Measurements from ENCODE around the gene GJB5.
A peak's percentile ranks its signal among the peaks of the same experiment; 100 is the strongest.

Gene GJB5

DNA sequence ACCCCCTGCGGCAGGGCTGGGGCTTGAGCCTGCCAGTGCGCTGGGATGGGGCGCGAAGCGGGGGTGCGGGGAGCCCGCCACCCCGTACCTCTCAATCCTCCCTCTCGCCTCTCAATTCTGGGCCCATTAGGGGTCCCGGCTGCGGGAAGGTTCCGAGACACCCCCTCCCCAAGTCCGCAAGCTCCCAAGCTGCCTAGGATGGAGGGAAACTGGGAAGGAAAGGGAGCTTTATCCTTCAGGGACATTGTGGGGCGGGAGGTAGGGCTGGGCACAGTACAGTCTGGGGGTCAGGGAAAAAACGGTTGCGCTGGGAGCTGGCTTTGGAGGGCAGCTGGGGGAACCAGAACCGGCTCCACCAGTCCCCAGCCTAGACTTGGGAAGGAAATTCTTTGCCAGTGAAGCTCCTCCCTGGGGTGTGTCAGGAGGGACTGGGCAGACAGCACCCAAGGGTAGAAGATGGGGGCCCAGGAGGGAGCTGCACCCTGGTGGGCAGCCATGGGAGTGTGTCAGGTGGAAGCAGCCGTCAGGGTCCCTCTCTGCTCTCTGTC, 27.1 kb downstream of the GJB5 start:
- no peak overlapping the region for H3K4me3 ChIP-seq (ENCODE audit: low read depth, low read length)
- TF ChIP-seq, protein P1, sequence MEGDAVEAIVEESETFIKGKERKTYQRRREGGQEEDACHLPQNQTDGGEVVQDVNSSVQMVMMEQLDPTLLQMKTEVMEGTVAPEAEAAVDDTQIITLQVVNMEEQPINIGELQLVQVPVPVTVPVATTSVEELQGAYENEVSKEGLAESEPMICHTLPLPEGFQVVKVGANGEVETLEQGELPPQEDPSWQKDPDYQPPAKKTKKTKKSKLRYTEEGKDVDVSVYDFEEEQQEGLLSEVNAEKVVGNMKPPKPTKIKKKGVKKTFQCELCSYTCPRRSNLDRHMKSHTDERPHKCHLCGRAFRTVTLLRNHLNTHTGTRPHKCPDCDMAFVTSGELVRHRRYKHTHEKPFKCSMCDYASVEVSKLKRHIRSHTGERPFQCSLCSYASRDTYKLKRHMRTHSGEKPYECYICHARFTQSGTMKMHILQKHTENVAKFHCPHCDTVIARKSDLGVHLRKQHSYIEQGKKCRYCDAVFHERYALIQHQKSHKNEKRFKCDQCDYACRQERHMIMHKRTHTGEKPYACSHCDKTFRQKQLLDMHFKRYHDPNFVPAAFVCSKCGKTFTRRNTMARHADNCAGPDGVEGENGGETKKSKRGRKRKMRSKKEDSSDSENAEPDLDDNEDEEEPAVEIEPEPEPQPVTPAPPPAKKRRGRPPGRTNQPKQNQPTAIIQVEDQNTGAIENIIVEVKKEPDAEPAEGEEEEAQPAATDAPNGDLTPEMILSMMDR (IDR thresholded peaks at IDR 0.05; ENCODE audit: low read depth, low read length) = no peak

DNA sequence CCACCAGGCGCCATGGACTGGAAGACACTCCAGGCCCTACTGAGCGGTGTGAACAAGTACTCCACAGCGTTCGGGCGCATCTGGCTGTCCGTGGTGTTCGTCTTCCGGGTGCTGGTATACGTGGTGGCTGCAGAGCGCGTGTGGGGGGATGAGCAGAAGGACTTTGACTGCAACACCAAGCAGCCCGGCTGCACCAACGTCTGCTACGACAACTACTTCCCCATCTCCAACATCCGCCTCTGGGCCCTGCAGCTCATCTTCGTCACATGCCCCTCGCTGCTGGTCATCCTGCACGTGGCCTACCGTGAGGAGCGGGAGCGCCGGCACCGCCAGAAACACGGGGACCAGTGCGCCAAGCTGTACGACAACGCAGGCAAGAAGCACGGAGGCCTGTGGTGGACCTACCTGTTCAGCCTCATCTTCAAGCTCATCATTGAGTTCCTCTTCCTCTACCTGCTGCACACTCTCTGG, 29.9 kb downstream of the GJB5 start:
- H3K4me3 ChIP-seq (ENCODE audit: low read depth, low read length) = no peak overlapping the region
- TF ChIP-seq, protein P1 (IDR thresholded peaks at IDR 0.05; ENCODE audit: low read depth, low read length) = no peak

DNA sequence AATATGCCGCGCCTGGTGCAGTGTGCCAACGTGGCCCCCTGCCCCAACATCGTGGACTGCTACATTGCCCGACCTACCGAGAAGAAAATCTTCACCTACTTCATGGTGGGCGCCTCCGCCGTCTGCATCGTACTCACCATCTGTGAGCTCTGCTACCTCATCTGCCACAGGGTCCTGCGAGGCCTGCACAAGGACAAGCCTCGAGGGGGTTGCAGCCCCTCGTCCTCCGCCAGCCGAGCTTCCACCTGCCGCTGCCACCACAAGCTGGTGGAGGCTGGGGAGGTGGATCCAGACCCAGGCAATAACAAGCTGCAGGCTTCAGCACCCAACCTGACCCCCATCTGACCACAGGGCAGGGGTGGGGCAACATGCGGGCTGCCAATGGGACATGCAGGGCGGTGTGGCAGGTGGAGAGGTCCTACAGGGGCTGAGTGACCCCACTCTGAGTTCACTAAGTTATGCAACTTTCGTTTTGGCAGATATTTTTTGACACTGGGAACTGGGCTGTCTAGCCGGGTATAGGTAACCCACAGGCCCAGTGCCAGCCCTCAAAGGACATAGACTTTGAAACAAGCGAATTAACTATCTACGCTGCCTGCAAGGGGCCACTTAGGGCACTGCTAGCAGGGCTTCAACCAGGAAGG, 30.5 kb downstream of the GJB5 start:
- TF ChIP-seq, protein P1 (IDR thresholded peaks at IDR 0.05; ENCODE audit: low read depth, low read length) = no peak
- no peak overlapping the region for H3K4me3 ChIP-seq (ENCODE audit: low read depth, low read length)

DNA sequence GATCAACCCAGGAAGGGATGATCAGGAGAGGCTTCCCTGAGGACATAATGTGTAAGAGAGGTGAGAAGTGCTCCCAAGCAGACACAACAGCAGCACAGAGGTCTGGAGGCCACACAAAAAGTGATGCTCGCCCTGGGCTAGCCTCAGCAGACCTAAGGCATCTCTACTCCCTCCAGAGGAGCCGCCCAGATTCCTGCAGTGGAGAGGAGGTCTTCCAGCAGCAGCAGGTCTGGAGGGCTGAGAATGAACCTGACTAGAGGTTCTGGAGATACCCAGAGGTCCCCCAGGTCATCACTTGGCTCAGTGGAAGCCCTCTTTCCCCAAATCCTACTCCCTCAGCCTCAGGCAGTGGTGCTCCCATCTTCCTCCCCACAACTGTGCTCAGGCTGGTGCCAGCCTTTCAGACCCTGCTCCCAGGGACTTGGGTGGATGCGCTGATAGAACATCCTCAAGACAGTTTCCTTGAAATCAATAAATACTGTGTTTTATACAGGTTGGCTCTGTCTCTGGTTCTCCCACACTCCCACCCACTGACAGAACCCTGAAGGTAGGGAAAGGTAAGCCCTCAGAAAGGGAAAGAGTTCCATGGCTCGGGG, 31.1 kb downstream of the GJB5 start:
- no peak overlapping the region for H3K4me3 ChIP-seq (ENCODE audit: low read depth, low read length)
- TF ChIP-seq, protein P1 (IDR thresholded peaks at IDR 0.05; ENCODE audit: low read depth, low read length) = no peak

DNA sequence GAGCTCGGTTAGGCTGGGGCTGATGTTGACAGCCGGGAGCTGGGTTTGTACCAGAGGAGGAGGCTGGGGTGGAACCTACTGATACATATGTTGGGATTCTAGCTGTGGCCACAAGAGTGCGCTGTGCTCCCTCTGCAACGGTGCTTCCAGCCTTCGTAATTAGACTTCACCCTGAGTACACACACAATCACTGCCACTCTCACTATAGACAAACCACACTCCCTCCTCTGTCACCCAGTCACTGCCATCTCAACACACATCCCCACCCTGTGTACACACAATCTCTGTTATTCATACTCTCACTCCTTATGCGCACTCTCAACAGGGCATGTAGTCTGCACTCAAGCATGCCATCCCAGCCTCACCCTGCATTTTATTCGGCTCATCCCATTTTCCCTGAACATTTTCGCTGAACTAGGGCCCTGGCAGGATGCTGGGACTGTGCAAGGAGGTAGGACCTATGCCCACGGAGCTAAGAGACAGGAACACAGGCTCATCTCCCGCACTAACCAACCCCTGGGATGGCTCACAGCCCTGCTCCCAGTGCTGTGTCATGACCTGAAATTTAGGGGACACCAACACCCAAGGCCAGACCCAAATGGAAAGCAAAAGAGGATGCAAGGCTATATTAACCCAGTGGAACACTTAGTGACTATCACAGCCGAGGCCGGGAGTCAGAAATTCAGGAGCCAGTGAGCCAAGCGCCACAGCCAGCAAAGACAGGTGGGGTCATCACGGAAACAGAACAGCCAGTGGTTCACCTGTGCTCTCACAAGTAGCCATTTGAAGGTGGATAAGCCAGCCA, 31.9 kb downstream of the GJB5 start:
- TF ChIP-seq, protein P1 (IDR thresholded peaks at IDR 0.05; ENCODE audit: low read depth, low read length) = peak; percentile 78
- no peak overlapping the region for H3K4me3 ChIP-seq (ENCODE audit: low read depth, low read length)

DNA sequence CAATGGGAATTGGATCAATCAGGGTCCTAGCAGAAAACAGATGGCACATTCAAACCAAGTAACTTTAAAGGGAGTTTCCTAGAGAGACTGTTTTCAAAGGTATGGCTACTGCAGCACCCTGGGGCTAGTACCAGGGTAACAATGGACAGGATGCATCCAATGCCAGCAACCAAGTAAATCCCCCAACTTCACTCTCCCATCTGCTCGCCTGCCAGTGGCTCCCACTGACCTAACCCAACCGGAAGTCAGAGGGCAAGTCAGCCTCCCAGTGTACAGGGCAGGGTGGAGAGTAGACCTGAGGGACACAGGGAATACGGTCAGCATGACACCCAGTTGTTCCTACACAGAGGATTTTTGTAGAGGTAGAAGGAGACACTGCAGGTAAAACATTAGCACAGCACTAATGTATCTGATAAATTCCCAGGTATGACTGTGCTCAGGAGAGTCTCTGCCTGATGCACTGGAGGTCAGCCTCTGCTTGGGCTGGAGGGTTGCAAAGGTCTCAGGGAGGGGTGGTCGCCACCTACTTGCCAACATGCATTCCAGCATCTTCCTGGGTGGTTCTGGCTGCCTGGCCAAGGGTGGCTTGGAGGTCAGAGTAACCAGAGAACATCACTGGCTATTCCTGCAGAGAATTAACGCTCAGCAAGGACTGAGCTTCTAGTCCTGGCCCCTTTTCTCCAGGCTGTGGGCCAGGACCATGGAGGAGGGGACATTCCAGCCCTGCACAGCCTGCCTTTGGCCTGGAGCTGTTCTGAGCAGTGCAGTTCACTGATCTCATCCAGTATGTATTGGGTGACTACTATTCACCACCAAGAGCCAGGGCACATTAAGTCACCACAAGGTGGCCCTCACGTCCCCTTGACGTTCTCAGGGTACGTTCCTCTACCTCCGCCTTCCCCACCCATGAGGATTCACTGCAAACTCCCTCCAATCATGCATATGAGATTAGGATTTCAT, 32.9 kb downstream of the GJB5 start:
- TF ChIP-seq, protein P1 (IDR thresholded peaks at IDR 0.05; ENCODE audit: low read depth, low read length) = no peak
- H3K4me3 ChIP-seq (ENCODE audit: low read depth, low read length) = no peak overlapping the region
